ENCODE measurements around the gene LGALS4. TPM values are rescaled to one million over a fixed set of nuclear protein-coding genes. Genes with fewer than 3 reads are reported as not detected.
A peak's percentile ranks its signal among the peaks of the same experiment; 100 is the strongest.
"Not testable (repeated sequence)": the region's sequence is repeated elsewhere in the genome, so short reads cannot be mapped to it uniquely, and the experiment has no call there.

The LGALS4 gene
- total RNA-seq, 1 donor from 2014 or later: 0.32 TPM

GRCh38 chr19:38774181-38774950 is 38.4 kb downstream of the LGALS4 start:
- Mint-ChIP-seq H3K36me3 (ENCODE audit: low read depth, unreplicated experiment) (no peaks in the 10 kb centered on the region), H3K27ac (ENCODE audit: unreplicated experiment) (no peak overlapping the region), H3K9me3 (ENCODE audit: unreplicated experiment) (peaks cover 1% of the 10 kb centered on the region), H3K4me3 (ENCODE audit: unreplicated experiment) (no peak overlapping the region), H3K4me1 (ENCODE audit: low read depth, unreplicated experiment) (no peaks in the 10 kb centered on the region), H3K27me3 (ENCODE audit: low read depth, unreplicated experiment) (peaks cover 10% of the 10 kb centered on the region)
- H3K4me3 ChIP-seq (ENCODE audit: insufficient read depth, low read depth, low read length): no peak overlapping the region
- DNase-seq (ENCODE audit: low read depth) (no peak), FAIRE-seq (no peak)
- H3K9me3 ChIP-seq (ENCODE audit: insufficient read depth, low read depth, low read length): no peaks in the 10 kb centered on the region
- H3K27ac ChIP-seq (ENCODE audit: low read depth, low read length): no peak overlapping the region
- no peaks in the 10 kb centered on the region for H3K27me3 ChIP-seq (ENCODE audit: insufficient read depth, low read length)
- TF ChIP-seq CTCF (IDR thresholded peaks at IDR 0.05; ENCODE audit: insufficient read depth, low read depth, low read length) (no peak), EZH2 (IDR thresholded peaks at IDR 0.05; ENCODE audit: insufficient read depth, low read length) (no peak)
- no peak overlapping the region for H3K9ac ChIP-seq (ENCODE audit: low read length)
- no peak overlapping the region for H2AFZ ChIP-seq (ENCODE audit: low read depth, low read length)
- no peaks in the 10 kb centered on the region for H4K20me1 ChIP-seq (ENCODE audit: insufficient read depth, low read length)
- H3K79me2 ChIP-seq (ENCODE audit: insufficient read depth, low read length): no peaks in the 10 kb centered on the region
- no peak overlapping the region for H3K4me2 ChIP-seq (ENCODE audit: low read length)
- no peaks in the 10 kb centered on the region for H3K4me1 ChIP-seq (ENCODE audit: insufficient read depth, low read length)
- no peaks in the 10 kb centered on the region for H3K36me3 ChIP-seq (ENCODE audit: insufficient read depth, low read length)

- Mint-ChIP-seq H3K27ac (ENCODE audit: unreplicated experiment) (no peak within 1 kb of the TSS), H3K9me3 (ENCODE audit: unreplicated experiment) (peaks cover 3% of the 10 kb centered on the region), H3K4me1 (ENCODE audit: low read depth, unreplicated experiment) (no peaks in the 10 kb centered on the region), H3K4me3 (ENCODE audit: unreplicated experiment) (no peak within 1 kb of the TSS), H3K36me3 (ENCODE audit: low read depth, unreplicated experiment) (no peaks in the 10 kb centered on the region), H3K27me3 (ENCODE audit: low read depth, unreplicated experiment) (peaks cover 10% of the 10 kb centered on the region)
- Histone ChIP-seq H3K9me3 (ENCODE audit: insufficient read depth, low read depth, low read length) (no peaks in the 10 kb centered on the region), H3K4me1 (ENCODE audit: insufficient read depth, low read length) (no peaks in the 10 kb centered on the region), H2AFZ (ENCODE audit: low read depth, low read length) (no peak within 1 kb of the TSS), H3K79me2 (ENCODE audit: insufficient read depth, low read length) (no peaks in the 10 kb centered on the region), H3K27ac (ENCODE audit: low read depth, low read length) (no peak within 1 kb of the TSS), H4K20me1 (ENCODE audit: insufficient read depth, low read length) (no peaks in the 10 kb centered on the region), H3K27me3 (ENCODE audit: insufficient read depth, low read length) (no peaks in the 10 kb centered on the region), H3K4me2 (ENCODE audit: low read length) (no peak within 1 kb of the TSS), H3K4me3 (ENCODE audit: insufficient read depth, low read depth, low read length) (no peak within 1 kb of the TSS), H3K36me3 (ENCODE audit: insufficient read depth, low read length) (no peaks in the 10 kb centered on the region), H3K9ac (ENCODE audit: low read length) (no peak within 1 kb of the TSS)
- FAIRE-seq (no peak), DNase-seq (ENCODE audit: low read depth) (no peak)
- no peak for TF ChIP-seq EZH2 (IDR thresholded peaks at IDR 0.05; ENCODE audit: insufficient read depth, low read length)
- TF ChIP-seq CTCF (IDR thresholded peaks at IDR 0.05; ENCODE audit: insufficient read depth, low read depth, low read length): no peak
These were observed 39.1 kb downstream of the LGALS4 start, which contains the start of gene LGALS7 for GRCh38 chr19:38773469-38774177. LGALS7 (minus strand) TSS chr19:38773517; CDS start chr19:38773492, 25 bp downstream.

- not testable (repeated sequence) for DNase-seq (ENCODE audit: low read depth)
These were observed 41.2 kb downstream of the LGALS4 start for GRCh38 chr19:38771569-38771968.

GRCh38 chr19:38770949-38771275 is 41.8 kb downstream of the LGALS4 start:
- H3K4me1 ChIP-seq (ENCODE audit: insufficient read depth, low read length); H4K20me1 ChIP-seq (ENCODE audit: insufficient read depth, low read length); H3K27me3 ChIP-seq (ENCODE audit: insufficient read depth, low read length); H3K9me3 ChIP-seq (ENCODE audit: insufficient read depth, low read depth, low read length); H3K27me3 Mint-ChIP-seq (ENCODE audit: low read depth, unreplicated experiment); H3K27ac Mint-ChIP-seq (ENCODE audit: unreplicated experiment); H3K4me3 ChIP-seq (ENCODE audit: insufficient read depth, low read depth, low read length); H3K9me3 Mint-ChIP-seq (ENCODE audit: unreplicated experiment); H2AFZ ChIP-seq (ENCODE audit: low read depth, low read length); DNase-seq (ENCODE audit: low read depth); H3K9ac ChIP-seq (ENCODE audit: low read length); H3K79me2 ChIP-seq (ENCODE audit: insufficient read depth, low read length); H3K4me2 ChIP-seq (ENCODE audit: low read length); H3K4me1 Mint-ChIP-seq (ENCODE audit: low read depth, unreplicated experiment); H3K4me3 Mint-ChIP-seq (ENCODE audit: unreplicated experiment); H3K27ac ChIP-seq (ENCODE audit: low read depth, low read length); H3K36me3 Mint-ChIP-seq (ENCODE audit: low read depth, unreplicated experiment); H3K36me3 ChIP-seq (ENCODE audit: insufficient read depth, low read length): not testable (repeated sequence)
- FAIRE-seq: peak; percentile 45

More at GRCh38 chr19:38771569-38771968, 41.2 kb downstream of the LGALS4 start:
- H3K4me3 ChIP-seq (ENCODE audit: insufficient read depth, low read depth, low read length); H3K27me3 Mint-ChIP-seq (ENCODE audit: low read depth, unreplicated experiment); FAIRE-seq; H3K4me1 ChIP-seq (ENCODE audit: insufficient read depth, low read length); H3K4me1 Mint-ChIP-seq (ENCODE audit: low read depth, unreplicated experiment); H3K36me3 ChIP-seq (ENCODE audit: insufficient read depth, low read length); H2AFZ ChIP-seq (ENCODE audit: low read depth, low read length); H3K9me3 ChIP-seq (ENCODE audit: insufficient read depth, low read depth, low read length); H3K27me3 ChIP-seq (ENCODE audit: insufficient read depth, low read length); H4K20me1 ChIP-seq (ENCODE audit: insufficient read depth, low read length); H3K79me2 ChIP-seq (ENCODE audit: insufficient read depth, low read length); H3K36me3 Mint-ChIP-seq (ENCODE audit: low read depth, unreplicated experiment); H3K4me2 ChIP-seq (ENCODE audit: low read length); H3K9ac ChIP-seq (ENCODE audit: low read length); H3K4me3 Mint-ChIP-seq (ENCODE audit: unreplicated experiment); H3K27ac ChIP-seq (ENCODE audit: low read depth, low read length); H3K9me3 Mint-ChIP-seq (ENCODE audit: unreplicated experiment); H3K27ac Mint-ChIP-seq (ENCODE audit: unreplicated experiment): not testable (repeated sequence)
